Measurements from ENCODE around the gene RAB6B. TPM values are rescaled to one million over a fixed set of nuclear protein-coding genes. Genes with fewer than 3 reads are reported as not detected.

Gene RAB6B
- total and polyA plus RNA-seq, 7 donors, result 0.93 to 3.8 (median 2.0) TPM

DNA sequence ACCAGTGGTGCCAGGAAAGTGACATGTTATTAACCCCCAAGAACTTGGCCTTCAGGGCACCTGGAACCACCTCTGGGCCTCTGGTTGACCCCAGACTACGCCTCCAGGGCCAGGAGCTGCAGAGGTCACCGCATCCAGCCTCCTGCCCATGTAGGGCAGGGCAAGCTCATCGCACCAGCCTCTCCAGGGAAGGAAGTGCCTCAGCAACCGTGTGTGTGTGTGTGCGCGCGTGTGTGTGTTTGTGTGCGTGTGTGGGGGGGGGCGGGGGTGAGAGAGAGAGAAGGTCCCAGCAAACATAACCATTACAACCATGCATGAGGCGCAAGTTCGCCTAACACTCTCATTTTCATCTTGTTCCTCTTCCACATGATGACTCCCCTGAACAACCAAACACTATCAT lies 31.8 kb downstream of the RAB6B start:
- intact Hi-C loops (cut with DNase I), result no loop called here
- WGBS, 3 donors, result 81 to 83% (median 82%) methylated on average over 11 of the region's 11 CpGs
- ATAC-seq (no peak), DNase-seq (no peak)
- Histone ChIP-seq H3K9me3 (no peaks in the 10 kb centered on the region), H3K27me3 (ENCODE audit: insufficient read depth in 3 of 3, low read length in 2 of 3) (peaks cover 0 to 4% (median 0%) of the 10 kb centered on the region in 3 donors), H3K27ac (no peak overlapping the region), H3K36me3 (ENCODE audit: insufficient read depth in 1 of 2, low read depth in 1 of 2) (no peaks in the 10 kb centered on the region), H3K4me3 (no peak overlapping the region), H3K4me1 (no peaks in the 10 kb centered on the region)
- TF ChIP-seq, protein P1, sequence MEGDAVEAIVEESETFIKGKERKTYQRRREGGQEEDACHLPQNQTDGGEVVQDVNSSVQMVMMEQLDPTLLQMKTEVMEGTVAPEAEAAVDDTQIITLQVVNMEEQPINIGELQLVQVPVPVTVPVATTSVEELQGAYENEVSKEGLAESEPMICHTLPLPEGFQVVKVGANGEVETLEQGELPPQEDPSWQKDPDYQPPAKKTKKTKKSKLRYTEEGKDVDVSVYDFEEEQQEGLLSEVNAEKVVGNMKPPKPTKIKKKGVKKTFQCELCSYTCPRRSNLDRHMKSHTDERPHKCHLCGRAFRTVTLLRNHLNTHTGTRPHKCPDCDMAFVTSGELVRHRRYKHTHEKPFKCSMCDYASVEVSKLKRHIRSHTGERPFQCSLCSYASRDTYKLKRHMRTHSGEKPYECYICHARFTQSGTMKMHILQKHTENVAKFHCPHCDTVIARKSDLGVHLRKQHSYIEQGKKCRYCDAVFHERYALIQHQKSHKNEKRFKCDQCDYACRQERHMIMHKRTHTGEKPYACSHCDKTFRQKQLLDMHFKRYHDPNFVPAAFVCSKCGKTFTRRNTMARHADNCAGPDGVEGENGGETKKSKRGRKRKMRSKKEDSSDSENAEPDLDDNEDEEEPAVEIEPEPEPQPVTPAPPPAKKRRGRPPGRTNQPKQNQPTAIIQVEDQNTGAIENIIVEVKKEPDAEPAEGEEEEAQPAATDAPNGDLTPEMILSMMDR (IDR thresholded peaks at IDR 0.05), result no peak

DNA sequence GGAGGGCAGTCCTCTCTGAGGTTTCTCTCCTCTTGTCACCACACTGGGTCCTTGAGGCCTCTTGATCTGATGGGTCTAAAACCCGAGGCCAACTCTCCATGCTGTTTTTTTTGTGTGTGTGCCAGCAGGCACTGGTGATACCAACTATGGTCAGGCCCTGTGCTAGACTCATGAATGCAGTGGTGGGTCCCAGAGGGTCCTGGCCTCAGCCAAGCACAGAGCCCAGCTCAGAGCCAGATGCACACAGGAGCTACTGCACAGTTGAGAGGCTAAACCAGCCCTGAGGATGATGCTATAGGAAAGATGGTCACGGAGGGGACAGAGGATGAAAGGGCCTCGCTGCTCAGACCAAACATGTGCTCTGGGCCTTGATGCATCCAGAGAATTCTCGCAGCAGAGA lies 33.5 kb downstream of the RAB6B start:
- no peaks in the 10 kb centered on the region for H3K36me3 ChIP-seq (ENCODE audit: insufficient read depth in 1 of 2, low read depth in 1 of 2)
- WGBS, 3 donors, result 74 to 85% (median 82%) methylated on average over 4 of the region's 4 CpGs
- TF ChIP-seq, protein P1 (IDR thresholded peaks at IDR 0.05), result no peak
- H3K4me1 ChIP-seq, result no peaks in the 10 kb centered on the region
- intact Hi-C loops (cut with DNase I), result no loop called here
- H3K4me3 ChIP-seq, result no peak overlapping the region
- H3K27ac ChIP-seq, result no peak overlapping the region
- H3K9me3 ChIP-seq, result no peaks in the 10 kb centered on the region
- H3K27me3 ChIP-seq (ENCODE audit: insufficient read depth in 3 of 3, low read length in 2 of 3), result peaks cover 0 to 4% (median 0%) of the 10 kb centered on the region in 3 donors
- ATAC-seq, result no peak
- no peak for DNase-seq

DNA sequence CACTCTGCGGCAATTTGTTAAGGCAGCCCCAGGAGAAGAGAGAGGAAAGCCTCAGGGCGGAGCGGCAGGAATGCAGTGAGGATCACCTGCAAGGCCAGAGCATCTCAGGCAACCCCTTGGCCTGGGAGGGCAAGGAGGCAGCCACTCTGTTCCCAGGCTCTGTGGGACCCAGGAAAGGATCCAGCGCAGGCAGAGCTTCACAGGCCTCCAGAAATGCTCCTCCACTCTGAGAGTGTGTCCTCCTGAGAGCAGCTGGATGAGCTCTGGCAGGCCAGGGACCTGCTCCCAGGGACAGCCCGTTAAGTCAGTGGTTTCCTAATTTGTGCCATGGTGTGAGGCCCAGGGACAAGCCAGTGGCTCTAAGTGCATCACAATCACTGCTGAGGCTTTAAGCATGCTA lies 35.2 kb downstream of the RAB6B start:
- no peak overlapping the region for H3K4me3 ChIP-seq
- H3K27me3 ChIP-seq (ENCODE audit: insufficient read depth in 3 of 3, low read length in 2 of 3), result no peaks in the 10 kb centered on the region
- DNase-seq (no peak), ATAC-seq (no peak)
- no peaks in the 10 kb centered on the region for H3K9me3 ChIP-seq
- H3K36me3 ChIP-seq (ENCODE audit: insufficient read depth in 1 of 2, low read depth in 1 of 2), result no peaks in the 10 kb centered on the region
- H3K4me1 ChIP-seq, result no peaks in the 10 kb centered on the region
- TF ChIP-seq, protein P1 (IDR thresholded peaks at IDR 0.05), result no peak
- intact Hi-C loops (cut with DNase I), result no loop called here
- H3K27ac ChIP-seq, result no peak overlapping the region
- WGBS, 3 donors, result 83 to 93% (median 88%) methylated on average over 5 of the region's 5 CpGs

DNA sequence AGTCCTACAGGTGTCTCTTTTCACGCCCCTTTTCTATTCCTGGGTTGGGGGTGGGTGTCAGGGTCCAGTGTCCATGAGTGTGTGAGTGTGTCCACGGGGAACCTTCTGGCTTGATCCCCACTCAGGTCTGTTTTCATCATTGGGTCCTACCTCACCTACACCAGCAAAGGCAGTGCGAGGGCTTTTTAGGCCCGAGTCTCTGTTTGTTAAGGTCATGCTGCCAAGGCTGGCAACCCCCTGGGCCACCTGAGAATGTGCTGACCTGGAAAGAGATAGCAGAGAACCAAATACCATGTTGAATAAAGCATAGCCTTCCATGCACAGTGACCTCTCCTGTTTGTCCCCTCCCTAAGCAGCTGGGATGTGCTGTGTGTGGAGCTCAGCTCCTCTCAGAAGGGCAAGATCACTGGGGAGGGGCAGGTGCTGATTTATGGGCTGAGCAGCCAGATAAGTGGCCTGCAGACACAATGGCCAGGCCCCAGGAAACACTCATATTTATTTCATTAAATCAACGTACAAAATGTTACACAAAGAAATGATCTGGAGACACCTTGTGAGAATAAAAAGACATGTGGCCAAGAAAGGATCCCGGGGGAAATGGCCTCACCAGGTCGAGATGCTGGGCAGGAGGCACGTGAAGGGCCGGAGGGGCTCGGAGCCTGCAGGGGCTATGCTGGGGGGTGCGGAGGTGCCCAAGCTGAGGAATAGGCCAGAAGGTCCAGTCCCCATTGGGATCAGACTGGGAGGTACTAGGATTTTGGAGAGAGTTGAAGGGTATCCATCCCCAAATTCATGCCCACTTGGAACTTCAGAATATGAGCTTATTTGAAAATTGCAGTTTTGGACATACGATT lies 36.1 kb downstream of the RAB6B start:
- Histone ChIP-seq H3K36me3 (ENCODE audit: insufficient read depth in 1 of 2, low read depth in 1 of 2) (no peaks in the 10 kb centered on the region), H3K4me3 (no peak overlapping the region), H3K27me3 (ENCODE audit: insufficient read depth in 3 of 3, low read length in 2 of 3) (no peaks in the 10 kb centered on the region), H3K9me3 (no peaks in the 10 kb centered on the region), H3K27ac (no peak overlapping the region), H3K4me1 (no peaks in the 10 kb centered on the region)
- intact Hi-C loops (cut with DNase I), result no loop called here
- DNase-seq (no peak), ATAC-seq (no peak)
- WGBS, 3 donors, result 82 to 86% (median 86%) methylated on average over 12 of the region's 12 CpGs
- TF ChIP-seq, protein P1 (IDR thresholded peaks at IDR 0.05), result no peak
